Dedifferentiated amniotic fluid mesenchymal stem cell (primary cell): ENCODE results near the gene IPO13.
A peak's percentile ranks its signal among the peaks of the same experiment; 100 is the strongest.

Experiments
- DNase-seq: peaks from one replicate; pipeline ENCODE4 v3.0.0-alpha.2; 2016; ENCODE audit errors: extremely low spot score

IPO13 gene

GRCh38 chr1:43974443-43975248, 27.9 kb downstream of the IPO13 start, which contains the start of gene ATP6V0B:
TSS of gene ATP6V0B (plus strand) at chr1:43974960. CDS start at chr1:43975041, 81 bp downstream.
- DNase-seq: peak; percentile 92

GRCh38 chr1:43975249-43975961, 28.7 kb downstream of the IPO13 start:
- no peak for DNase-seq

GRCh38 chr1:43976045-43976444, 29.3 kb downstream of the IPO13 start:
- DNase-seq: no peak

- no peak for DNase-seq
Measured at GRCh38 chr1:43976890-43977289, 30.1 kb downstream of the IPO13 start.

GRCh38 chr1:43977376-43978263, 30.9 kb downstream of the IPO13 start:
- no peak for DNase-seq

- DNase-seq: no peak
Measured at GRCh38 chr1:43978264-43978550, 31.5 kb downstream of the IPO13 start.

- DNase-seq: no peak
Measured at GRCh38 chr1:43978551-43979260, 32.0 kb downstream of the IPO13 start, which contains the start of gene B4GALT2. TSS of gene B4GALT2 (plus strand) at chr1:43979210. CDS start at chr1:43981161, 1,951 bp downstream.

GRCh38 chr1:43979261-43979527, 32.4 kb downstream of the IPO13 start:
- DNase-seq: no peak

- DNase-seq: no peak
Measured at GRCh38 chr1:43979528-43980254, 32.9 kb downstream of the IPO13 start.

GRCh38 chr1:43980255-43981134, 33.7 kb downstream of the IPO13 start:
- DNase-seq: no peak

GRCh38 chr1:43981135-43981491, 34.4 kb downstream of the IPO13 start:
- no peak for DNase-seq

GRCh38 chr1:43981636-43982035, 34.9 kb downstream of the IPO13 start:
- DNase-seq: no peak

GRCh38 chr1:43982241-43982640, 35.5 kb downstream of the IPO13 start:
- DNase-seq: no peak

- DNase-seq: no peak
Measured at GRCh38 chr1:43982808-43983207, 36.1 kb downstream of the IPO13 start.

- DNase-seq: no peak
Measured at GRCh38 chr1:43983253-43983899, 36.6 kb downstream of the IPO13 start.

- DNase-seq: no peak
Measured at GRCh38 chr1:43984855-43985254, 38.1 kb downstream of the IPO13 start.

- no peak for DNase-seq
Measured at GRCh38 chr1:43985984-43986595, 39.3 kb downstream of the IPO13 start.

GRCh38 chr1:43986712-43987111, 40.0 kb downstream of the IPO13 start:
- no peak for DNase-seq
